Stimulated activated CD4-positive, alpha-beta T cell treated with anti-CD3 and anti-CD28 coated beads, Interleukin-4, amount 100 ng/mL, for 1 hour (primary cell): ENCODE results near the gene TTC3.

ENCODE experiments used
- DNase-seq: peaks from one replicate; pipeline ENCODE4 v3.0.0-alpha.2; 2020

Gene TTC3

DNA sequence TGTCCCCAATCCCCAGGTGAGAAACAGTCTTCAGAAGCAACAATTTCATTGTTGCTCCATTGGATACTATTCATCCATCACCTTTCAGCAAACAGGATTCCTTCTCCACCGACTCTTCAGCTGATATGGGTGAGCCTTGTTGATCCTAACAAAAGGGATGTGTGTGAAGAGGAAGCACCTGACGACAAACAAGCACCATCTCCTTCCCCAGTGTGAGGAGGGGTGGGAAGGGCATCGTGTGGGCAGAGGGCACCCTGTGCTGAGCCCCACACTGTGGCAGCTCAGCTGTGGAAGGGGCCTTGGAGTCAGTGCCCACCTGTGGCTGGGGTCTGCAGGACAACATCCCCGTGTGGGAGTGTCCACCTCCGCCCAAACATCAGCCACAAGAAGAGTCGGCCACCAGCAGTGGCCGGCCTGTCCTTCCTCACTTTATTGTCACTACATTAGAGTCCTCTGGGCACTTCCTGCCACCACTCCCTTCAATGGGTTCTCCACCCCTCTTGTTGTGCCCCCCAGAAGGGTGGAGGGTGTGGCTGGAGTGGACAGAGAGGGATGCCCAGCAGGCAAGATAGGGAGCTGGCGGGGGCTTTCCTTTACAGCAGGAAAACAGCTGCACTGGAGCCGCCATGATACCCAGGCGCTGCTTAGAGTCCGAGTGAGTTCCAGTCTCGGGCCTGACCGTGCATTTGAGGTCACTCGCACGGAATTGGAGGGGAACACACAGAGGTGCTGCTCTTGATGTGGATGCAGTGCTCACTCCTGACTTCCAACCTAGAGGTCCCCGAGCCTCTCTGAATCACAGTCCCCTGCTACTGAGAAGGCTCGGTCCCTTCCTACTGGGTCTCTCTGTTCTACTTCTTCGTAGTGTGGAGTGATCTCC lies 153.2 kb downstream of the TTC3 start:
- no peak for DNase-seq

DNA sequence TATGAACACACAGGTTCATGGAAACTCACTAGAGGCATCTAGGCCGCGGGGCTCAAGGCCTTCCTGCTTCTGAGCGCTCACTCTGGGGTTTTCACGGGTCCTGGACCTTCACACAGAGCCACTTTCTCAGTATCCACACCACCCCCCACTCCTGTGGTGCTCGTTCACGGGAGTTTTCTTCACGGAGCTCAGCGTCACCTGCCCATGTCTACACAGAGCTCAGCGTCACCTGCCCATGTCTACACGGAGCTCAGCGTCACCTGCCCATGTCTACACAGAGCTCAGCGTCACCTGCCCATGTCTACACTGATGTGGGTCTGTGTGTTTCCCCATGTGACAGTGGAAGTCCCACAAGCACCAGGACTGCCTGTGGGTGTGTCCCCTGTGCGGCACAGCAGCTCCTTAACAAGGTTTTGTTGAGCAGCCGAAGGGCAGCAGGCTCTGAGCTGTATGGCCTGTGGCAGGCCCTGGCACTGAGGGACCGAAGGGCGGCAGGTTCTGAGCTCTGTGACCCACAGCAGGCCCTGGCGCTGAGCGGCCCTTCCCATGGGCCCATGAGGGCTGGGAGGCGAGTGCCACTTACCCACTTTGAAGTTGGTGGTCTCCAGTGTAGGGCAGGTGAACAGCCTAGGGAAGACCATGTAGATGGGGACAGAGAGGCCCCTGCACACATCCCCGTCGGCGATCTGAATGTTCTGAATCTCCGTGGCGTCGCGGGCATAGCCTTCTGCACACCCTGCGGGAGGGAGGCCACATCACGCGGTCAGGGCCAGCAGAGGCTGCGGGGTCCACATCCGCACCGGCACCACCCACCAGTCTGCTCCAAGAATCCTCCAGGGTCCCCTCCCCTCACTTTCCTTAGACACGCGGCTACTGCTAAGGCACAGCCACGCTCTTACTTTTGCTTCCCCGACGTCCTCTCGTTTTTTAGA lies 154.3 kb downstream of the TTC3 start:
- DNase-seq, result no peak

DNA sequence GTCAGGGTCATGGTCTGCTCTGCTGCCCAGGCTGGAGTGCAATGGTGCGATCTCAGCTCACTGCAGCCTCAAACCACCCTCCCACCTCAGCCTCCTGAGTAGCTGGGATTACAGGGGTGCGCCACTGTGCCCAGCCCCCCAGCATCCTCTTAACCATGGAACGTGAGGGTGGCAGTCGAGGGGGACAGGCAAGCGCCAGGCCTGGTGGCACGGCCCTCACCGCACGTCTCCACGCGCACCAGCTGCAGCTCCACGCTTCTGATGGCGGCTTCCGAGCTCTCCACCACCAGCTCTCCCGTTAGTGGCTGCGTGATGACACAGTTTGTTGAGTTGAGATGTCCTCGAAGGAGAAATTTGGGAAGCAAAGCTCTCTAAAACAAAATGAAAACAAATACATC lies 154.9 kb downstream of the TTC3 start:
- DNase-seq, result no peak

DNA sequence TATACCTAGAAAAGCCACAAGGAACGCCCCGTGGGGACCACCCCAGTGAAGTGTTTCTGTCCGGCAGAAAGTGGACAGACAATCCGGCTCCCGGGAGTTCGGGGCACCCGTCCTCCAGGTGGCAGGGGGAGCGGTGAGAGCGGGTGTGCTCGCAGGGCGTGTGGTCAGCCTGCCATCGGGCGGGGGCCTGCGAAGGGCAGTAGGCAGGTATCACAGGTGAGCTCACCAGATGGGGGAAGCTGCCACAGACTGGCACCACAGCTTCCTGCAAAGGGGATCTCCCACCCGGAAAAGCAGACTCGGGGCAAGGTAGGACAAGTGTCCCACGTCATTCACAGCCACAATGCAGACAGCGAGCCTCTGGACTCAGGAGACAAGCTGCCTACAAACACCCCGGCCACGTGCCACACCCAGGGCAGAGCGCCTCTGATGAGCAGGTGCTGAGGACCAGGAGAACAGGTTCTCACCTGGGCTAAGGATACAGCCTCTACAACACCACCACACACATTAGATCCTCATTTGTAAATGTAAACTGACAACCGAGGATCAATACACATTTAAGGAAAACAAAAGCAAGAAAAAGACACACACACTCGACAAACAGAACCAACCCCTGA lies 157.7 kb downstream of the TTC3 start:
- DNase-seq, result no peak

DNA sequence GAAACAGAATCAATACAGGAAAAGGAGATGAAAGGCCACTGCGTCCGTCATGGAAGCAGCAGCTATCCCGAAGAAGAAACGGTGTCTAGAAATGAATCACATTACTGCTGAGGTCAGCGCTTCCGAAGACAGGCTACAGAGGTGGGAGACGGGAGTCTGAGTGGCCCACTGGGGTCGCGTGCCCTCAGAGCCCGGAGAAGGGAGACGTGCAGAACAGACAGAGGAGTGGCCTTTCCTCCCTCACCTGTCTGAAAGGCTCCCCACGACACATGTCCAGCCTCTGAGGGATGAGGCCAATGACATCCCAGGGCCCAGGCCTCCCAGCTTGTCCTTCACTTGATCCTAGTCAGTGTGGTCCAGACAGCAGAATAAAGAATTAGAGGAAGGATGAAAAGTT lies 158.2 kb downstream of the TTC3 start:
- no peak for DNase-seq

DNA sequence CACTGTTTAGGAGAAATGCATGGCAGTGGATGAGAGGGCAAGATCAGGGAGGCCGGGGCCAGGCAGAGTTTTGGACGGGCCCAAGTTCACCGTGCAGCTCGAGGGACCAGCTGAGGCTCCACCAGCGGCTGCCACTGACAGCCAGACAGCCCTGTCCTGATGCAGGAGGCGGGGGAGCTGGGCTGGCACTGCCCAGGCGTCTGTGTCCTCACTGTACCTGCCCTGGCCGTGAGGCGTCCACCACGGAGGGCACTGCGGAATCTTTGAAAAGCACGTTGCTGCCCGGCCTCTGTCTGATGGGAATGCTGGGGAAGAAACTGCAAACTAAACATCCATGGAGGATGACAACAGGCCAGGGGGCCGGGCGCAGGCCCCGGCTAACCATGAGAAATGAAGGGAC lies 158.6 kb downstream of the TTC3 start:
- DNase-seq, result no peak

DNA sequence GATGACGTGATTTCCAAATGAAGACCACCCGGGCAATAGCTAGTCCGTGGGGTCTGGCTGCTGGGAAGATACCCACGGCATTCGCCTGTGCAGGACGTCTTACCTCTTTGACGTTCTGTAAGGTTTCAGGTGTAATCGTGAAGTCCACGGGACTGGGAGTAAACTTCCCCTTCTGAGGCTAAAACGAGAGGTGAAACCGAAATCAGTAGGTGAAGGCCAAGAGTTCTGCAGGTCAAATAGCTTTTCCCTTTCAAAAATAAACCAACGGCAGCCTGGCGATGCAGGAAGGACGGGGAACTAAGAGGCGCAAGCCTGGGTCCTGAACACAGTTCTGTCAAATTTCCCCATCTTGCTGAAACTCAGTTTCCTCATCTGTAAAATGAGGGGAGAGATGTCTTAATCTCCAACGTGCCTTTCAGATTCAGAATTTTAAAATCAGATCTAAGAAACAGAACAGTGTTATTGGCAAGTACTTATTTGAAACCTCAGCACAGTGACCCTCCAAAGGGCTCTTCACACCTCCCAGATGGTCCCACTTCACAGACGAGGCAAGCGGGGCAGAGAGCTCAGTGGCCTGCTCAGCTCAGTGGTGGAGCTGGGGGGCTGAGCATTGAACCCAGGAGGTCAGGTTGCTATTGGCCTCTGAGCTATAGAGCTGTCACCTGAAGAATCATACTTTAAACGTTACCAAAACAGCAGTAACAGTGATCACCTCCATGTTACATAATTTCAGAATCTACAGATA lies 159.4 kb downstream of the TTC3 start:
- DNase-seq, result no peak

DNA sequence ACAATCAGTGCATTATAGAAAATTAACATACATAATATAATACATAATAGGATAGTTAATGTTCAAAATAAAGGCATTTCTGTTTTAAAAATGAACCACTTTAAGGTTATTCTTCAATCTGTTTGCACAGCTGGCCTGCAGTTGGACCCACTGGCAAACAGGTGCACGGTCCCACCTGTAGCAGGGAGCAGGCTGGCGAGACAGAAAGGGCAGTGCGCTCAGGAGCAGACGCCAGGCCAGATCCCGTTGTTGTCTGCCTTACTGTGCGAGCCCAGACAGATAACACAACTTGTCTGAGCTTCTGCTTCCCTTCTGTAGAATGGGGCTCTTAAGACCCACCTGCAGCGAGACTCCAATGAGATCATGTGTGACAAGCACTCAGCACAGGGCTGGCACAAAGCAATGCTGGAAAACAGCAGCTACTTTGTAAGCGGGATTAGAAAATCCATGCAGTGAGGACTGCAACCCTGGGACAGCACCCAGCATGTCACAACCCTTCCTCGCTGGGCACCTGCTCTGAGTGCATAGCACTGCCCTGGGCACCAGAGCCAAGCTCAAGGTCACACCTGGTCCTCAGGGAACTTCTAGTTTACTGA lies 160.6 kb downstream of the TTC3 start:
- DNase-seq, result no peak

DNA sequence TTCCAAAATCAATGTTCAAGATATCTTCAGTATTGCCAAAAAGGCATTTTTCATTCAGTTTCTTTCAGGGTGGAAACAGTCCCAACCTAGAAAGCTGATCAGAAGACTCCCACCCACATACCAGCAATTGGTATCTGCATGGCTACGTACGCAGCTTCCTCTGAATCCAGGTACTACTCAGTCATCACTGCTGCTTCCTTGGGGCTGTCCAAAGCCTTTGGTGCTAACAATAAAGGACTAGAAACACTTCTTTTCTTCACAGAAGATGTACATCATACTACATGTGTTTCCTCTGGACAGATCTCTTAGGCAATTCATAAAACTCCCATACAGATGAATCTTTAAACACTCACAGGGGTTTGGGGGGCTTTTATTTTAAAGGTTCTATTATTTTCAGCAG lies 164.3 kb downstream of the TTC3 start:
- no peak for DNase-seq

DNA sequence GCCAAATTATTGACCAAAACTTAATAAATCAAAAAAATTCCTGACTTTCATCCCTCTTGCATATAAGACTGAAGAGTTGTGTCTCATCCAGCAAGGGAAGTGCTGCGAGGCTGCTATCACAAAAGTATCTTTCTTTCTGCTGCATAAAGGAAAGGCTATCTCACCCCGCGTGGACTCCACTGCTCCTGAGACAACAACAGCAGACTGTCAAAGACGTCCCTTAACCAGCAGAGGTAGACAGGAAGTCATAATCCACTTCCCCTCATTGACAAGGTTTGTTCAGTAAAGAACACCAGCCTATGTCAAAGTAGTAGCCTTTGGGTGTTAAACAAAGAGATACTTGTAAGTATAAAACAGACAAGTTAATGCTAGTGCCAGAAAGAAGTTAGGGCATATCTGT lies 164.7 kb downstream of the TTC3 start:
- DNase-seq, result no peak

DNA sequence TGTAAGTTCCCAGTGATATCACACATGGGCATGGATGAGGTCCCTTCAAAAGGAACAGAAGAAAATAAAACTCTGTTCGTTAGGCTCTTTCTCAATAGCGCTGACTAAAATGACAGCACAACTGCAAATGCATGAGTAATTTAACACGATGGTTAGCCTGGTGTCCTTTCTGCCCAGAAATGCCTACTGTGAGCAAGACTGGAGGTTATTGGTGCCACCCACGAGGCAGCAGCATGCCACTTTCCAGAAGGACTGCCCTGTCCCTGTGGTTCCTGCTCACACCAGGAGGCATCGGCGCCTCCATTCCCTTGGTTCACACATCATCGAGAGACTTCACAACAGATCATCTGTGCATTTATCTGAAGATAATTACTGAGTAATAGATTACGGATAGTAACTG lies 167.9 kb downstream of the TTC3 start:
- no peak for DNase-seq

DNA sequence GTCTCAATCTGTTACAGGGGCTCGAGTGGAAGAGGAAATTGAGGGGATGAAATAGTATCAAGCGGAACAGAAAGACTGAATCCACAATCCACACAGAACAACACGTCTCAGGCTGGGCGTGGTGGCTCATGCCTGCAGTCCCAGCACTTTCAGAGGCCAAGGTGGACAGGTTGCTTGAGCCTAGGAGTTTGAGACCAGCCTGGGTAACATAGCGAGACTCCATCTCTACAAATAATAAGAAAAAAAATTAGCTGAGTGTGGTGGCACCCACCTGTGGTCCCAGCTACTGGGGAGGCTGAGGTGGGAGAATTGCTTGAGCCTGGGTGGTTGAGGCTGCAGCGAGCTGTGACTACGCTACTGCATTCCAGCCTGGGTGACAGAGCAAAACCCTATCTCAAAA lies 168.4 kb downstream of the TTC3 start:
- no peak for DNase-seq

DNA sequence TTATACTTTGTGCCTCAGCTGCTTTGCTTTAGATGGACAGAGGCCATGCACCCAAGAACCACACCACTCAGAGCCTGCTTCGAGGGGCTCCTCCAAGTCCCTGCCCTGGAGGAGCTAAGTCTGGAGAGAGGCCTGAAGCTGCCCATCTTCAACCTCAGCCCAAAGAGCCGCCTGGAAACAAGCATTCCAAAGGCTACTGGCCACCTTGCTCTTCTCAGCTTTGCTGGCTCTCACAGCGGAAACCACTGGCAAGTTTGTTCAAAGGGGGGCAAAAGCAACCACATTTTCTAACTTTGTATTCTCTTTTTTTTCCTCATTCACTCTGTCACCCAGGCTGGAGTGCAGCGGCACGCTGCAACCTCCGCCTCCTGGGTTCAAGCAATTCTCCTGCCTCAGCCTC lies 170.9 kb downstream of the TTC3 start:
- no peak for DNase-seq

DNA sequence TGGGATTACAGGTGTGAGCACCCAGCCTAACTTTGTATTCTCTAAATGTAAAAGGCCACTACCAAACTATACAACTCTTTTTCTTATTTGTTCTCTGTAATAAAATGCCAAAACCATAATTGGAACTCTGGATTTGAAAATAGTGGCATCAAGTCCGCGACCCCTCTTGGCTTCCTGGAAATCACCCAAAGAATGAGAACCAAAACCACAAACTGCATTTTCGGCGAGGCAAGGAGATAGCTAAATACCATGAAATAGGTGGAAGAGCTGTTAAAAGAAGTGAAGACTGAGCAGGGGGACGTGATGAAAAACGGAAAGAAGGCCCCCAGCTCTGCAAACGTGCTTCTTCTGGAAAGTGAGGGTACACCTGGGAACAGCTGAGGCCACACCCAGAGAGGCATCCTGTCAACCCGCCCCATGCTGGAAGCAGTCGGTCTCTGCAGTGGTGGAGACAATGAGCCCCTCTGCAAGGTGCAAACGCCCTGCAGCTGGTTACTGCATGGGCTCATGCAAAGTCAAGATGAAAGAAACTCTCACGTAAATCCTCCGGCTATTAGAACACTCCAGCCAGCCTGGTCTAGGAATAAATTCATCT lies 171.5 kb downstream of the TTC3 start:
- no peak for DNase-seq

DNA sequence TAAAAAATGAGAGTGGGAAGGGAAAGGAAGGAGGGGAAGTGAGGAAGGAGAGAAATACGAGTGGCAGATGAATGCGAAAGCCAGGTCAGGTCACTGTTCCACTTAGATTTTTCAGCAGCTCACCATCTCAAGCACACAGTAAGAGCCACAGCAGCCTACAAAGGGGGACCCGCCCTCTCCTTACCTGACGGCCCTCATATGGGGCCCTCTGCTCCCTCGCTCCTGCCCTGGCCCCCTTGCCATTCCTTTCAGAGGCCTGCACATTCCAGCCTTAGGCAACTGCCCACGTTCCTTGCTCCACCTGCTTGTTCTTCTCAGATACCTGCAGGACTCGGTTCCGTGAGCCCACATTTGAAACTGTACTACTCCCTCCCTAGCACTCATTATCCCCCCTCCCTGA lies 172.1 kb downstream of the TTC3 start:
- DNase-seq, result no peak

DNA sequence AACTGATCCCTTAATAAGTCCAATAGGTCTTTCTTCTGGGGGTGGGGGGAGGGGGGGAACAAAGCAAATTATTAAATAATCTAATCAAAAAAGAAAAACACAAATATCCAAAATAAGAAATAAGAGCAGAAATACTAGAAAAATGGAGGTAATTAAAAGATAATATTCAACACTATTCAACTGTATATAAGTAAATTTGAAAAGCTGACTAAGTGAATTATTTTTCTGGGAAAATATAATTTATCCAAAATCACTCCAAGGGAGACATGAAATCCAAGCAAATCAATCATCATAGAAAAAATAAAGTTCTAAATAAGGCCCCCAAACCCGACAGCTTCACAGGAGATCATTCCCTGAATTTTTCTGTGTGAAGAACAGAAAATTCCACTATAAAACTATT lies 175.2 kb downstream of the TTC3 start:
- no peak for DNase-seq

DNA sequence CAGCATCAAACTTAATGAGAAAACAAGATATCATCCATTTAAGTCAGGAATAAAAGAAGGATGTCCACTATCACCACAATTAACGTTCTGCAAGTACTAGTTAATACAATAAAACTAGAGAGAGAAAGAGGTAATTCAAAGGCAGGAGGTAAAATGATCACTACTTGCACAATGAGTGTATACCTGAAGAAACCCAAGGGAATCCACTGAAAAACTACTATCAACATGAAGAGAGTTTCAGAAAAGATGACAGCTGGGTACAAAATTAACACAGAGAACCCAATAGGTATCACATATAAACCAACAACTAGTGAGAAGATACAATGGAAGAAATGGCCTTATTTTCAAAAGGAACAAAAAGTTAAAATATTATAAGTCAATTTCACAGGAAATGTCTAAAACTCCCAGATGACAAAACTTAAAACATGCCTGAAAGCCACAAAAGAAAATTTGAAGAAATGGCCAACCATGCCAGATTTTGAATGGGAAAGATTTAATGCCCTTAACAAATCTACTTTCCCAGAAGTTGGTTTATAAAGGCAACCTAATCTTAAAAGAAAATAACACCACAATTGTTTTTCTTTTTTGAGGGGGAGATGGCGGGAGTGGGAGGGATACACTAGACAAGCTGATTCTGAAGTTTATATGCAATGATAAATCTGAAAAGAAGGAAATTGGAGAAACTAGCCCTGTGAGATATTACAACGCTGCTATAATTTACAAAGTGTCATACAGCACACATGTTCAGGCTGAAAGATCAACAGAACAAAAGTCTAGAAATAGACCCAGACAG lies 176.3 kb downstream of the TTC3 start:
- no peak for DNase-seq

DNA sequence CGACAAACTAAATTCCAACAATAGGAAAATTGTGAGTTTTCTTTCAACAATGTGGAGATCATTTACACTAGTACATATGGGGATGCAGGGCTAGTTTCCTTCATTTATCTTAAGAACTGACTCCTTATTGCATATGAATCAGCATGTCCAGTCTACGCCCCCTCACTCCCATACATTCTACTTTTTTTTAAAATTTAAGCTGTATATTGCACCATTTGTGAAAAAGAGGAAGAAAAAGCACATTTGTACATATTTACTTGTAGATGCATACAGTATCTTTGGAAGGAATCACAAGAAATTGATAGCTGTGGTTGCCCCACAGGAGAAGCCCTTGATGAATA lies 178.2 kb downstream of the TTC3 start:
- no peak for DNase-seq
